HEK293 (cell line): ENCODE results near the gene MYOCOS.

Experiments
- ZNF747 ChIP-seq: fragments of 450-650 bp; formaldehyde crosslinking; IDR thresholded peaks from 2 replicates; pipeline ENCODE4 v1.5.1; 2016; ENCODE audit warnings: missing biosample characterization, missing genetic modification characterization
- ZNF777 ChIP-seq: fragments of 450-650 bp; formaldehyde crosslinking; IDR thresholded peaks from 2 replicates; pipeline ENCODE4 v1.5.1; 2017; ENCODE audit warnings: missing biosample characterization, missing genetic modification characterization, borderline replicate concordance
- TF ChIP-seq, protein P1 (sequence below): fragments of 450-650 bp; formaldehyde crosslinking; IDR thresholded peaks from 2 replicates; pipeline ENCODE4 v1.5.1; 2016; ENCODE audit warnings: missing biosample characterization, missing genetic modification characterization
- TF ChIP-seq, protein P2 (sequence below): fragments of 450-650 bp; formaldehyde crosslinking; IDR thresholded peaks from 2 replicates; pipeline ENCODE4 v1.5.1; 2016; ENCODE audit warnings: missing biosample characterization, missing genetic modification characterization

DNA sequence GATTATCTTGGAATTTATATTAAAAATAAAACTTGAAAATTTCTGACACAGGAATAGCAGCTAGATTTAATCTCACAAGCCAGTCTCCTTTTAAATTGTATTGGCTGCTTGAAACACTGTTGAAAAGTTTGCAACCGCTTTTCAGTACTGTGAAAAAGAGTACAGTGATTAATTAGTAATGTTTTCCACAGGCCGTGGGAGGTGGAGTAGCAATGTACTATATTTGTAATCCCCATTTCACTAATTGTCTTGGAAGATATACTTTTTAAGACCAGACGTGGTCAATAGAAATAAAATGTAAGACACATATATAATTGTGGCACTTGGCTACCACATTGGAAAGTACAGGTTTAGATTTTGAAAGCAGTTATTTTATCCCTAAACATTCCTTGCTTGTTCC, 40.8 kb upstream of the MYOCOS start:
- TF ChIP-seq, protein P1, sequence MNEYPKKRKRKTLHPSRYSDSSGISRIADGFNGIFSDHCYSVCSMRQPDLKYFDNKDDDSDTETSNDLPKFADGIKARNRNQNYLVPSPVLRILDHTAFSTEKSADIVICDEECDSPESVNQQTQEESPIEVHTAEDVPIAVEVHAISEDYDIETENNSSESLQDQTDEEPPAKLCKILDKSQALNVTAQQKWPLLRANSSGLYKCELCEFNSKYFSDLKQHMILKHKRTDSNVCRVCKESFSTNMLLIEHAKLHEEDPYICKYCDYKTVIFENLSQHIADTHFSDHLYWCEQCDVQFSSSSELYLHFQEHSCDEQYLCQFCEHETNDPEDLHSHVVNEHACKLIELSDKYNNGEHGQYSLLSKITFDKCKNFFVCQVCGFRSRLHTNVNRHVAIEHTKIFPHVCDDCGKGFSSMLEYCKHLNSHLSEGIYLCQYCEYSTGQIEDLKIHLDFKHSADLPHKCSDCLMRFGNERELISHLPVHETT, result no peak
- TF ChIP-seq, protein P2, sequence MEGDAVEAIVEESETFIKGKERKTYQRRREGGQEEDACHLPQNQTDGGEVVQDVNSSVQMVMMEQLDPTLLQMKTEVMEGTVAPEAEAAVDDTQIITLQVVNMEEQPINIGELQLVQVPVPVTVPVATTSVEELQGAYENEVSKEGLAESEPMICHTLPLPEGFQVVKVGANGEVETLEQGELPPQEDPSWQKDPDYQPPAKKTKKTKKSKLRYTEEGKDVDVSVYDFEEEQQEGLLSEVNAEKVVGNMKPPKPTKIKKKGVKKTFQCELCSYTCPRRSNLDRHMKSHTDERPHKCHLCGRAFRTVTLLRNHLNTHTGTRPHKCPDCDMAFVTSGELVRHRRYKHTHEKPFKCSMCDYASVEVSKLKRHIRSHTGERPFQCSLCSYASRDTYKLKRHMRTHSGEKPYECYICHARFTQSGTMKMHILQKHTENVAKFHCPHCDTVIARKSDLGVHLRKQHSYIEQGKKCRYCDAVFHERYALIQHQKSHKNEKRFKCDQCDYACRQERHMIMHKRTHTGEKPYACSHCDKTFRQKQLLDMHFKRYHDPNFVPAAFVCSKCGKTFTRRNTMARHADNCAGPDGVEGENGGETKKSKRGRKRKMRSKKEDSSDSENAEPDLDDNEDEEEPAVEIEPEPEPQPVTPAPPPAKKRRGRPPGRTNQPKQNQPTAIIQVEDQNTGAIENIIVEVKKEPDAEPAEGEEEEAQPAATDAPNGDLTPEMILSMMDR (tag by site-specific recombination), result no peak
- TF ChIP-seq ZNF747 (tag by site-specific recombination) (no peak), ZNF777 (tag by site-specific recombination) (no peak)
